Measurements from ENCODE around the gene CCDC170. TPM values are rescaled to one million over a fixed set of nuclear protein-coding genes. Genes with fewer than 3 reads are reported as not detected.

The CCDC170 gene
- total and polyA plus RNA-seq, 9 of the 15 experiments (the other 6 are each of a cell fraction or from before 2014, with no cell fraction given): 0.01 to 0.18 (median 0.05) TPM; not detected in 6

- 1% methylated on average over 4 of the region's 4 CpGs for WGBS (ENCODE audit: insufficient coverage, low coverage, missing lambda C conversion rate)
- H3K4me2 ChIP-seq (ENCODE audit: insufficient read depth, low read length): no peak overlapping the region
- H2AFZ ChIP-seq (ENCODE audit: low read depth, low read length): no peak overlapping the region
- in situ Hi-C loops (cut with MboI) (no loop called here), intact Hi-C loops (cut with micrococcal nuclease) (no loop called here)
- H3K27ac ChIP-seq (ENCODE audit: extremely low read depth, low read depth, low read length): no peak overlapping the region
- H3K4me1 ChIP-seq (replicated peaks in 1 of 2; ENCODE audit: control insufficient read depth in 2 of 2, insufficient read depth in 2 of 2, low read length in 2 of 2): no peaks in the 10 kb centered on the region
- no peaks in the 10 kb centered on the region for H3K27me3 ChIP-seq (ENCODE audit: control insufficient read depth in 2 of 2, insufficient read depth in 2 of 2, low read length in 2 of 2)
- H3K36me3 ChIP-seq (ENCODE audit: control insufficient read depth, insufficient read depth, low read length): no peaks in the 10 kb centered on the region
- no peaks in the 10 kb centered on the region for H4K20me1 ChIP-seq (replicated peaks; ENCODE audit: control insufficient read depth, insufficient read depth, low read length)
- ChIA-PET CTCF (ENCODE audit: low intra/inter-chr PET ratio) (no interaction called here), POLR2A (no interaction called here)
- DNase-seq (ENCODE audit: extremely low read depth in 1 of 4, low spot score in 3 of 4) (no peak), ATAC-seq (no peak), FAIRE-seq (no peak)
- no peaks in the 10 kb centered on the region for H3K9me1 ChIP-seq (ENCODE audit: control insufficient read depth, insufficient read depth, low read length)
- H3K79me2 ChIP-seq (ENCODE audit: control insufficient read depth, insufficient read depth, low read length): no peaks in the 10 kb centered on the region
- no peak overlapping the region for H3K4me3 ChIP-seq
- no TSS peak for BruUV-seq (replicated peaks)
- H3K9me3 ChIP-seq (replicated peaks; ENCODE audit: control insufficient read depth, insufficient read depth, low read depth, low read length): no peaks in the 10 kb centered on the region
- H3K9ac ChIP-seq (ENCODE audit: insufficient read depth in 1 of 2, low read depth in 2 of 2, low read length in 2 of 2): no peak overlapping the region
- no peak for TF ChIP-seq TRIM28 (IDR thresholded peaks at IDR 0.05)
- no peak for TF ChIP-seq RNF2 (IDR thresholded peaks at IDR 0.05)
- no peak for TF ChIP-seq CBX2 (IDR thresholded peaks at IDR 0.05; ENCODE audit: insufficient read depth, low read length, poor library complexity, severe bottlenecking)
- no peak for TF ChIP-seq ARID3B (CRISPR knock-in tag; IDR thresholded peaks at IDR 0.05; ENCODE audit: borderline replicate concordance)
- no peak for TF ChIP-seq SMC3 (conservative IDR thresholded peaks at IDR 0.05; ENCODE audit: insufficient read depth, low read depth, low read length)
- no peak for TF ChIP-seq ZFX (CRISPR knock-in tag; IDR thresholded peaks at IDR 0.05)
- TF ChIP-seq ZZZ3 (IDR thresholded peaks at IDR 0.05): no peak
- no peak for TF ChIP-seq ZC3H11A (IDR thresholded peaks at IDR 0.05; ENCODE audit: low read depth, low read length)
- no peak for TF ChIP-seq HEY1 (CRISPR knock-in tag; IDR thresholded peaks at IDR 0.05; ENCODE audit: borderline replicate concordance)
- TF ChIP-seq ZNF277 (CRISPR knock-in tag; IDR thresholded peaks at IDR 0.05; ENCODE audit: borderline replicate concordance): no peak
- no peak for TF ChIP-seq MITF (IDR thresholded peaks at IDR 0.05)
- TF ChIP-seq CBFA2T2 (conservative IDR thresholded peaks at IDR 0.05): no peak
- no peak for TF ChIP-seq SMAD2 (IDR thresholded peaks at IDR 0.05; ENCODE audit: low read depth, low read length)
- TF ChIP-seq MAZ (CRISPR knock-in tag; conservative IDR thresholded peaks at IDR 0.05 in 1 of 2, IDR thresholded peaks at IDR 0.05 in 1 of 2): no peak
- no peak for TF ChIP-seq BMI1 (IDR thresholded peaks at IDR 0.05; ENCODE audit: low read length)
- TF ChIP-seq TFAM (CRISPR knock-in tag; conservative IDR thresholded peaks at IDR 0.05): no peak
- no peak for TF ChIP-seq ZFP91 (CRISPR knock-in tag; IDR thresholded peaks at IDR 0.05)
- no peak for TF ChIP-seq U2AF2 (optimal IDR thresholded peaks at IDR 0.05; ENCODE audit: low read depth, low read length)
Measured at GRCh38 chr6:151659212-151659611, 165.4 kb downstream of the CCDC170 start.
